ENCODE measurements around the gene IFNAR1.

DNA sequence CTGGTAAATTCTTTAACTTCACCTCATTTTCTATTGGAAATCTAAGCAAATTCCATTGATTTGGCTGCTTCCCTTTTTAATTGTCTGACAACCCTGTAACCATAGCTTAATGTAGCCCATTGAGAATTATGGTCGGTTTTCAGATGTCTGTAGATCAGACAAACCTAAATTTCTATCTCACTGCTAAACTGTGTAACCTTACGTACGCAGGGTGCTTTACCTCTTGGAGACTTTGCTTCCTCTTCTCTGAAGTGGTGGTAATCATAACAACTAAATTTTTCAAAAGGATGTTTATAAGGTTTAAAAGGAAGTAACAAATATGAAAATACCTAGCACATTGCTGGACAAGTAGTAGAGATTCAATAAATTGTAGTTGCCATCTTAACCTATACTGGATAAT is 25.9 kb downstream of the IFNAR1 start:
- TF ChIP-seq CTCF (IDR thresholded peaks at IDR 0.05; ENCODE audit: control extremely low read depth in 1 of 3, insufficient read depth in 1 of 3, low read depth in 1 of 3, low read length in 3 of 3) (no peak), HDAC2 (IDR thresholded peaks at IDR 0.05; ENCODE audit: borderline replicate concordance in 1 of 2, low read depth in 2 of 2, low read length in 2 of 2) (no peak), SIN3A (conservative IDR thresholded peaks at IDR 0.05 in 1 of 2, IDR thresholded peaks at IDR 0.05 in 1 of 2; ENCODE audit: low read depth in 1 of 2, low read length in 2 of 2) (no peak), GABPA (IDR thresholded peaks at IDR 0.05; ENCODE audit: borderline replicate concordance, insufficient read depth, low read length) (no peak), FOSL1 (IDR thresholded peaks at IDR 0.05; ENCODE audit: insufficient read depth, low read depth, low read length) (no peak)
